H1 (cell line): ENCODE measurements around the gene CYP4Z1.
"Not testable (repeated sequence)": the region's sequence is repeated elsewhere in the genome, so short reads cannot be mapped to it uniquely, and the experiment has no call there.

Experiments used
- ASH2L ChIP-seq: fragments of 200-600, 300-600 bp; sonication (generic); IDR thresholded peaks from one replicate; pipeline ENCODE4 v1.7.1; 2017; ENCODE audit warnings: low read length
- ATF2 ChIP-seq: IDR thresholded peaks from 2 replicates; pipeline ENCODE4 v1.6.1; 2012; ENCODE audit warnings: low read length, inconsistent platforms
- CBX8 ChIP-seq: fragments of 300-800, 300-1000 bp; sonication (generic); IDR thresholded peaks from 2 replicates; pipeline ENCODE4 v1.7.1; 2016; ENCODE audit warnings: low read depth, low read length, borderline replicate concordance
- CHD1 ChIP-seq: IDR thresholded peaks from 2 replicates; pipeline ENCODE4 v1.6.1; 2012; ENCODE audit warnings: low read depth, low read length, improper control_type of control experiment
- CTCF ChIP-seq, 3 experiments: IDR thresholded peaks; 1 replicate in 2 of 3; 2 replicates in 1 of 3; pipeline versions ENCODE4 v1.5.1 to v1.6.1; 2011; ENCODE audit warnings: low read length in 3 of 3, mild to moderate bottlenecking in 3 of 3, inconsistent platforms in 2 of 3, low read depth in 1 of 3, moderate library complexity in 1 of 3; ENCODE audit not compliant: insufficient read depth in 1 of 3; ENCODE audit errors: control extremely low read depth in 1 of 3
- MAX ChIP-seq: IDR thresholded peaks from 2 replicates; pipeline ENCODE4 v1.6.1; 2012; ENCODE audit warnings: inconsistent platforms
- POLR2AphosphoS5 ChIP-seq: IDR thresholded peaks from 2 replicates; pipeline ENCODE4 v1.6.1; 2011; ENCODE audit warnings: low read depth, low read length
- RBBP5 ChIP-seq: IDR thresholded peaks from 2 replicates; pipeline ENCODE4 v1.7.1; 2012; ENCODE audit warnings: low read depth, mild to moderate bottlenecking, inconsistent platforms, low read length, moderate library complexity, borderline replicate concordance
- RFX5 ChIP-seq: IDR thresholded peaks from 2 replicates; pipeline ENCODE4 v1.6.1; 2011; ENCODE audit warnings: low read depth, low read length, improper control_type of control experiment, borderline replicate concordance
- SIN3A ChIP-seq, 2 experiments: IDR thresholded peaks in 1 of 2; conservative IDR thresholded peaks in 1 of 2; 2 replicates each; pipeline ENCODE4 v1.6.1; 2011 to 2012; ENCODE audit warnings: low read length in 2 of 2, improper control_type of control experiment in 1 of 2, low read depth in 1 of 2, mild to moderate bottlenecking in 1 of 2
- SIRT6 ChIP-seq: IDR thresholded peaks from one replicate; pipeline ENCODE4 v1.7.1; 2012; ENCODE audit warnings: low read length, inconsistent platforms
- TCF12 ChIP-seq: IDR thresholded peaks from 2 replicates; pipeline ENCODE4 v1.6.1; 2011; ENCODE audit warnings: low read depth, mild to moderate bottlenecking, low read length

GRCh38 chr1:47107851-47108574, 41.0 kb downstream of the CYP4Z1 start:
- TF ChIP-seq RFX5; ASH2L; TCF12; CTCF (IDR thresholded peaks at IDR 0.05; ENCODE audit: control extremely low read depth in 1 of 3, insufficient read depth in 1 of 3, low read depth in 1 of 3, low read length in 3 of 3); ATF2; CHD1; POLR2AphosphoS5; RBBP5; SIRT6; CBX8; SIN3A (conservative IDR thresholded peaks at IDR 0.05 in 1 of 2, IDR thresholded peaks at IDR 0.05 in 1 of 2; ENCODE audit: low read depth in 1 of 2, low read length in 2 of 2); MAX: not testable (repeated sequence)
